GM19397 (cell line): Measurements from ENCODE around the gene ARMS2.

Experiments used
- ATAC-seq: cut with Tn5 transposase; IDR thresholded peaks from one replicate; pipeline ENCODE4 v1.9.1; 2021; ENCODE audit warnings: mild to moderate bottlenecking, moderate library complexity; ENCODE audit not compliant: unreplicated experiment

Gene ARMS2

DNA sequence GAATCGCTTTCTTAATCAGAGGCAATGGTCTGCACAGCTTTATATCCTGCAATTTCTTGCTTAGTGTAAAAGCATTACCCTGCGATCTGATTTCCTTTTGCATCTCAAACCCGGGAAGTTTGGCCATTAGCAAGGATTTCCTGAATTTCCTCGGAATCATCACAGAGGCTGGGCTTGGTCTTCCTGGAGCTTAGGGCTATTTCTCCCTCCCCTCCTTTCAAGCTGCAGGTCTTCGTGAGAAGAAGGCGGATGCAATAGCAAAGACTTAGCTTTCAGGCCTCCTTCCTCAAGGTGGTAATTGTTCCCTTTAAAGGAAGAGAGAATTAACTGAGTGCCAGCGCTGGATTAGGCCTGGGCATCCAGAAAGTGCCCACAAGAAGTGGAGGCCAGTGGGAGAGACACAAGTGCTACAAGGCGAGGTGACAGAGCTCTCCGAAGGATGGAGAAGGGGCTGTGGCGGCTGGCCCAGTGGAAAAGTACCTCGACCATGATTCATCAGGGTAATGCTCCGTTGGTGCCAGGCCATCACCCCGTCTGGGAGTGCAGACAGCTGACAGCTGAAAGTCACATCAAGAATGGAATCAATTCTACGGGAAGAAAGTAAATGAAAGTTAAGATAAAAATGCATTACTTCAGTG, 4.0 kb upstream of the ARMS2 start:
- ATAC-seq = no peak

DNA sequence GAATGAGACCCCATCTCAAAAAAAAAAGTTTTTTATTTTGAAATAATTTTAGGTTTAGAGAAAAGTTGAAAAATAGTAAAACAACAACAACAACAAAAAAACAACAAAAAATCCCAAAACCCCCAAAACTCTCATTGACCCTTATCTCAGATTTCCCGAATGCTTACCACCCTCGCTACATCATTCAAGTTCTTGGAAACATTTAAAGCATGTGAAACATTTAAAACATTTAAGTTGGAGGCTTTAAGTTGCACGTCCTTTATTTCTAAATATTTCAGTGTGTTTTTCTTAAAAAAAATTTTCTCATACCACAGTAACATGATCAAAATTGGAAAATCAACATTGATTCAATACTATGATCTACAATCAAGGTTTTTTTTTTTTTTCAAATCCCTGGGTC, 382 bp upstream of the ARMS2 start:
- ATAC-seq = no peak

DNA sequence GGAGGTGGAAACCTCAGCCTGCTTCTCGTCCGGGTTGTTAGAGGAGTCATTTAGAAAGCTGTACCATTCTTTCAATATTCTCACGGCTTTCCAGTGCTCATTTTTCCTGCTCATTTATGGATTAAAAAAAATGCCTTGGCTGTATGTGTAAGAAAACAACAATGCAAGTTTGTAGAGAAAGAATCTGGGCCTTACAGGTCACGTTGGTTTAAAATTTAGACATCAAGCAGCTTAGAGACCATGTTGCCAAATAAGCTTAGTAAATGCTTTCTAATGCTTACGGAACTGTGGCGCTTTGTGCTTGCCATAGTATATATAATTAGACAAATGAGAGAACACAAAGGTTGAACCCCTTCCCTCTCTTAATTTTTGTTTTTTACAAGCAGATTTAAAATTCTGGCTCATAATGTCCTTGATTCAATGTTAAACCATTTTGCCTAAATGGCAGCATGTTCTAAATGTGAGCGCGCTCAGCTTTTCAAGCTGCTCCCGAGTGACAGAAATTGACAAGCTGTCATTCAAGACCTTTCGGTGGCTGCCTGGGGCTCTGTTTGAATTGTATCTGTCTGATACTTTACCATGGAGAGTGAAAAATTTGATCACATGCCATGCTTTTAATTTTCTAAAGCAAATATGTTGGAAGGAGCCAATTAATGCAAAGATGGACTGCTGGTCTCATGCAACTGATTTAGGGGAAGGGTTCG, 1.1 kb downstream of the ARMS2 start:
- ATAC-seq = no peak

DNA sequence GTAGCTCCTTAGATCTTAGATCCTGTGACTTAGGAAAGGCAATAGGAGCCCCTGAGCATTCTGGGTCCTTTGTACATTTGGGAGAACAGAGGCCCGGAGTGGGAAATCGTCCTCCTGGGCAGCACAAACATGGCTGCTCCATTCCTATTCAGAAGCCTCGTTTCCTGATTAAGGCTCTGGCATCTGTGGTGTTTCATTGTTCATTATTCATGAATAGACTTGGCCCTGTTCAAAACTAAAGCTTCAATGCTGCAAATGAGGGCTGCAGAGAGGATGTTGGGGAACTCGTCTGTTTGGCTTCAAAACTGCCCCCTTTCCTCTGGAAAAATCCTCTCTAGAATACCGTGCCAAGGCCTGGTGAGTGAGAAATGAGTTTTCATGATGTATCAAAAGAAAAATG, 3.5 kb downstream of the ARMS2 start:
- ATAC-seq = no peak

DNA sequence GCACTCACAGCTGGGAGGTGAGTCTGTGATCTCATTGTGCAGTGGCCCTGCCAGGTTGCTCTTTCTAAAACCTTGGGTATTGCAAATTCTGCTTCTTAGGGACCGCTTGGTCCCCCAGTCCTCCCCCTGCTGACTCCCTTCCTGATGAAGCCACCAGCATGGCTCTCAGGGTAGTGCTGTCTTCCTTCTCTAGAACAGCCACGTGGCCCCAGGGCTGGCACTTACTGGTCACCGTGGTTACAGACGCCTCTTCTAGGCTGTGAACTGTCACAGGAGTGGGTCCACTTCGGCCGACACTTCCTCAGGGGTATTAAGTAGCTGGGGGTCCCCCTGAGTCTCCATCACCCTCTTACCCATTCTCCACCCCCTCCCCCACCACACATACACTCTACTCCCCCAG, 4.2 kb downstream of the ARMS2 start:
- no peak for ATAC-seq

DNA sequence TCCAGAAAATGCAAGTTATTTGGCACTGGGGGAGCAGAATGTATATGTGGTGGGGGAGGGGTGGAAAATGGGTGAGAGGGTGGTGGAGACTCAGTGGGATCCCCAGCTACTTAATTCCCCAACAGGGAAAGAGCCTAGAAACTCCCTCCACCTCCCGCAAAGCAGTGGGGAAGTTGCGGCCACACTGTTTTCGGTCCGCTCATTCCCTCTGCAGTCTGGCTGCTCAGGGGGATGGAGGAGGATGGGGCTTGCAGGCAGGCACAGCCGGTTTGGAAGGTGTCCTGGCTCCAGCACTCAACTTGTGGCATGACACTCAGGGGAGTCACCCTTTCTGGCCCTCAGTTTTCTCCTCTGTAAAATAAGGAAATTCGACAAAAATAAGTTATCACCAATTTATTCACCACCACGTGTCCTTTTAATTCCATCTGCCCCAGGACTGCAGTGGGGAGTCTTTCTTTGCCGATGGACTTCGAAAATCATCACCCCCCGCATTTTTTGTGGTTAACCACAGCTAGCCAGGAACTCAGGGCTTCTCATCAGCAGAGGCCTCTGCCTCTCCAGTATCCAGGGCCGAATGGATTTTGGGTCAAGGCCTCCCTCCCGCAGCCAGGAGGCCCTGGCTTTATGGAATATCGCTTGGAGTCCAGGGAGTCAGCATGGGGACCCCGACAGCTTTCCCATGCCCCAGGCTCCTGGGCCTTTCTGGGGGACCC, 5.3 kb downstream of the ARMS2 start:
- no peak for ATAC-seq

DNA sequence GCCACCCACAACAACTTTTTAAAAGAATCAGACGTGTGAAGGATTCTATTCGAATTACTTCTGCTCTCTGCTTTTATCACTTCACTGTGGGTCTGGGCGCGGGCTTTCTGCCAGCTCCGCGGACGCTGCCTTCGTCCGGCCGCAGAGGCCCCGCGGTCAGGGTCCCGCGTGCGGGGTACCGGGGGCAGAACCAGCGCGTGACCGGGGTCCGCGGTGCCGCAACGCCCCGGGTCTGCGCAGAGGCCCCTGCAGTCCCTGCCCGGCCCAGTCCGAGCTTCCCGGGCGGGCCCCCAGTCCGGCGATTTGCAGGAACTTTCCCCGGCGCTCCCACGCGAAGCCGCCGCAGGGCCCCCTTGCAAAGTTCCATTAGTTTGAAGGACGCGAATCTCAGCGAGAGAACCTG, 6.4 kb downstream of the ARMS2 start:
- ATAC-seq = no peak

DNA sequence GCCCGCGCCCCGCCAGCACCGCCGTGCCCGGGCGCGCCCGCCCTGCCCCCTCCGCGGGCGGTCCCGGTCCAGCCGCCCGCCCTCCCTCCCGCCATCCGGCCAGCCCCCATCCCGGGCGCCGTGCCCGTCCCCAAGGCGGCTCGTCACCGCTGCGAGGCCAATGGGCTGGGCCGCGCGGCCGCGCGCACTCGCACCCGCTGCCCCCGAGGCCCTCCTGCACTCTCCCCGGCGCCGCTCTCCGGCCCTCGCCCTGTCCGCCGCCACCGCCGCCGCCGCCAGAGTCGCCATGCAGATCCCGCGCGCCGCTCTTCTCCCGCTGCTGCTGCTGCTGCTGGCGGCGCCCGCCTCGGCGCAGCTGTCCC, 6.9 kb downstream of the ARMS2 start, which contains the start of gene HTRA1:
HTRA1 (plus strand) TSS at position 187 of the 362 bp plus-strand sequence; CDS start at position 287, 100 bp downstream.
- ATAC-seq = no peak

DNA sequence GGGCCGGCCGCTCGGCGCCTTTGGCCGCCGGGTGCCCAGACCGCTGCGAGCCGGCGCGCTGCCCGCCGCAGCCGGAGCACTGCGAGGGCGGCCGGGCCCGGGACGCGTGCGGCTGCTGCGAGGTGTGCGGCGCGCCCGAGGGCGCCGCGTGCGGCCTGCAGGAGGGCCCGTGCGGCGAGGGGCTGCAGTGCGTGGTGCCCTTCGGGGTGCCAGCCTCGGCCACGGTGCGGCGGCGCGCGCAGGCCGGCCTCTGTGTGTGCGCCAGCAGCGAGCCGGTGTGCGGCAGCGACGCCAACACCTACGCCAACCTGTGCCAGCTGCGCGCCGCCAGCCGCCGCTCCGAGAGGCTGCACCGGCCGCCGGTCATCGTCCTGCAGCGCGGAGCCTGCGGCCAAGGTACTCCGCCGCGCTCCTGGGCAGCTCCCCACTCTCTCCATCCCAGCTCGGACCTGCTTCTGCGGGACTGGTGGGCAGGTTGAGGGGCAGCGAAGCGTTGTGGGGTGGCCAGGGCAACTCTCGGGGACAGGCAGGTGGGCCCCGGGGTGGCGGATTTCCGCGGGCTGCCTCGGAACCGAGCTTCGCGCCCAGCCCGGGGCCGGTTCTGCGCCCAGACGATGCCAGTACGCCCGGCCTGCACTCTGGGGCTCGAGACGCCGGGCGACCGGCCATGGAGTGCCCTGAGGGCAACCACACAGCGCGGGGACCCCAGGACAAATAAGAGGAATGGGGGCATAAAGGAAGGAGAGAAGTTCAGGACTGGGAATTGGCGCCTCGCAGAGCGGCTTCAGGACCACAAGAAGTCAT, 7.5 kb downstream of the ARMS2 start:
- ATAC-seq = no peak

DNA sequence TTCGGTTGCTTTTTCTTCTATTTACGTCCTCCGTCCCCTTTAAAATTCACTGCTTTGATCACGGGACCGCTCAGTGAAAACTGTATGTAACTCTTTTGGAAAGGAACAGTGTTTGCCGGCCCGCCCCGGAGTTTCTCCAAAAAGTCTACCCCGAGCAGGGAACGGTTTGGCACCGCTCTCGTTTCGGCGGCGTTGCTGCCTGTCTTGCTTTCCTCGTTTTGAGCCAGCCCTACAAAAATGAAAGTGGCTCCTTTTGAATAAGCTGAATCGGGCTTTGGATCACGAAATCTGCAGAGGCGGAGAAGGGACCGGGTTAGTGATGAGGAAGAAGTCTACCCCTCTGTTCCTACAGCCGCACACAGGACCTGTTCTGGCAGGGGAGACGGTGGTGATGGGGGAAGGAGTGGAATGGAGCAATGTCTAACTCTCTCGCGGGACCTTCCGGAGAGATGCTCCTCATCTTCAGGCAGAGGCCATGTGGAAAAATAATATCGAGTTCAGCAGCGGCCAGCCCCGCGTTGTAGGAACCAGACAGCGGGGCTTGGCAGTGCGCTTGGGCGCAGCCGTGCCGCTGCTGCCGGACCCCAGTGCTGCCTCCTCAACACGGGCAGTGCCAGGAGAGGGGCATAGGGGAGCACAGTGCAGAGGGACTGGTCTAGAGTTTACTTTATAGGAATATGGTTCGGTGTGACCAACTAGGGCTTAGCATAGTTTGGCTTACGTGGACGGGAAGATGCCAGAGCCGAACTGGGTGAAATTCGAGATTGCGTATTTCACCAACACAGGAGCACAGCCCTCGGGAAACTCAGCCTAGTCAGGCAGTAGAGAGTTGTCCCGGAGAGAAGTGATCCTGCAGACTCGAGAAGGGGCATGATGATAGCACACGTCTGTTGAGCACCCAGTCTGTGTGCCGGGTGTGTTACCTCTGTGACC, 8.3 kb downstream of the ARMS2 start:
- ATAC-seq = no peak

DNA sequence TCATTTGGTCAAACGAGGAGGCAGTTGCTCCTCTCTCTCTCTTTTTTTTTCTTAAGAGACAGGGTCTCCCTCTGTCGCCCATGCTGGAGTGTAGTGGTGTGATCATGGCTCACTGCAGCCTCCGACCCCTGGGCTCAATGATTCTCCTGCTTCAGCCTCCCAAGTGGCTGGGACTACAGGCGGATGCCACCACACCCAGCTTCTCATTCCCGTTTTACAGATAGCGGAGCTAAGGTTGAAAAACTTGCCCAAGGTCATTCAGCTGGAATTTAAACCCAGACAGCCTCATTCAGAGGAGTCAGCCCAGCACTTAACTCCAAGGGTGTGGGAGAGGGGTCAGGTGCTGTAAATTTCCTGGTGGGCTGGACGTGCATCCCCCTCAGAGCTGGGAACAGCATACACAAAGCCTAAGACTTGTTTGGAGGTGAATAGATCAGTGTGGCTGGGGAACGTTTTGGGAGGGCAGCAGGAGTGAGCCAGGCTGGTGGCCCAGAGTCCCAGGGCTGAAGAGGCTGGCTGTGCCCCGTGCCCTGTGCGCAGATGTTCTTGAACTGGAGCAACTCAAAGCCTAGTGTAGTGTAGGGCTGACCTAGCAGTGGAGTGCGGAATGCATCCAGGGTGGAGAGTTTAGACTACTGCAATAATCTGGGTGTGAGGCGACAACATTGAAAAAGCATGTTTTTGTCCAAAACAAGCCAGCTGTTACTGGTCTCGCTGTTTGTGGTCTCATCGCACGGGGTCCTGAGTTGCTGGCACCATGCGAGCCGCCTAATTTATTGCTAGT, 9.2 kb downstream of the ARMS2 start:
- ATAC-seq = no peak

DNA sequence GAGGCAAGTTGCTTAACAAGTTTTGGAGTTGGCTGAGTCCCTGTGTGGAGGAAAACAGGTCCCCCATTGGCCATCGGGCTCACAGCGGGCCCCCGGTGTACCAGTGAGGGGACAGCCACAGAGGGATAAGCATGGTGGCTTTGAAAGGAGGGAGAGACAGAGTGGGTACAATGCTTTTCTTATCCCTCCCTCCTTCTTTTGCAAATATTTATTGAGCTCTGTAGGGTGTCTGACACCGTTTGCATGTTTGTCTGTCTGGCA, 9.7 kb downstream of the ARMS2 start:
- no peak for ATAC-seq

DNA sequence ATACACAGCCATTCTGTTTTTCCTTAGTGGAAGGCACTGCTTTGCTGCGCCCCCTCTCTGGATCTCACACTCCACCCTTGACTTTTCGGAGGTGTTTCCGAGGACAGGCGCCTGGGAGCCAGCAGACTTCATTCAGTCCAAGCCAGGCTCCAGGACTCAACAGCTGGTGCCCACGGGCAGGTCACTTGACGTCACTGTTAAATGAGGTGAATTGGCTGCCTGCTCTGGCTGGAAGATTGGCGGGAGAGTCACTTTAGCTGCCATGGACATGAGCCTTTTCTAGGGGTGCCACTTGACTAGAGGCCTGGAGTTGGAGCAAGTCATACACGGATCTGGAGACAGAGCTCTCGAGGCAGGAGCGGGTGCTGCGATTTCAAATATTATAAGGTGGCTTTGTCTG, 10.1 kb downstream of the ARMS2 start:
- no peak for ATAC-seq

DNA sequence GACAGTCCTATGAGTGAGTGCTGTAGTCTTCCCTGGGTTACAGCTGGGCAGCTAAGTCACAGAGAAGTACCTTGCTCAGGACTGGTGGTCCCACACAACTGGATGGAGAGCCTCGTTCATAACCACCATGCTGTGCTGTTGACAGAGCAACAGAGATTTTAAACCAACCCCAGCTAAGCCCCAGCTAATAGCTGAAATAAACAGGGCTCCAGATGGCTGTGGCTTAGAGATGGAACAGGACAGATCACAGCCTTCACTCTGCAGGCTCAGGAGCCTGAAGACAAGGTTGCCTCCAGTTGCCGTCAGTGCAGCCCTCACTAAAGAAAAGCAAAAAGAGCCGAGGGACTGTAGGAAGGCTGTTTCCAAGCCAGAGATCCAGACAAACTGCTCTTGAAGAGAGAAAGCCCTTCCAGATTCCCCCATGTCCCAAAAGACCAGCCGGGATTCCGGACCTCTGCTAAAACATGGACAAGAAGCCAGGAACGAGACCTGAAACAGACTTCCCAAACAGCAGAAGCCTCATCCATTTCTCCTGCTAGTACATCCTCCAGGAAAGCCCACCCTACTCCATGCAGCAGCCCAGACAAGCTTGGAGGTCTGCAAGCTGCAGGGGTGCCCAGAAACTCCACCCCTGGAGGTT, 11.1 kb downstream of the ARMS2 start:
- ATAC-seq = no peak

DNA sequence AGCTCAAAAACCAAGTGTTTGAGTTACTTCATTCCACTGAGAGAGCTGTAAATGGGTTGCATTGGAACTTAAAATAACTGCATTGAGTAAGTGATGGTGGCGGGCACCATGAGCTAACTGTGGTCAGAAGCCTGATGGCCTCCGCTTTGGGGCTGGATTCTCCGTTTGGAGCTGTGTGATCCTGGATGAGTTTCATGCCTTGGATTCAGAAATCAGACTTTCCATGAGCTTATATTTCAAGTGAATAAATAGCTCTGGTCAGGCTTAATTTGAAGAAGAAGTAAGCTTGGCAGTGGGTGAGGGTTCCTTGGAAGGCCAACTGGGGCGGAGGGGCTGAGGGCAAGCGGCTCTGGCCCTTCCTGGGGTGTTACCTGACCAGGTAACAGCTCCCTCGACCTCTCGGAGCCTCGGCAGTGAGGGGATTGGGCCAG, 12.5 kb downstream of the ARMS2 start:
- ATAC-seq = no peak

DNA sequence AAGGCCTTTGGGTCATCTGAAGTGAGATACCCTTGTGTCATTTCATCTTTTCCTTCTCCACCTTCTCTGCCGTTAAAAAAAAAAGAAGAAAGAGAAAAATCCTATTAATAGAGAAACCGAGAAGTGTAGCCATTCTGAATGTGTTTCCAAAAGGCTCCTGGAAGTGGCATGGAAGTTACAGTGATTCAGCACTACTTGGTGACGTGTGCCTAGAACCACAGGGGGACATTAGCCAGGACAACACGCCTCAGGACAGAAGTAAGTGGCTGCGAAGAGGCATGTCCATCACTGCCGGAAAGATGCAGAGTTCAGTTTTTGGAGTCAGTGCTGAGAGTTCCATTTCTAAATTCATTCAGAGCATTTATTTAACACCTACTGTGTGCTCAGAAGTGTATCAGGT, 13.2 kb downstream of the ARMS2 start:
- ATAC-seq = no peak

DNA sequence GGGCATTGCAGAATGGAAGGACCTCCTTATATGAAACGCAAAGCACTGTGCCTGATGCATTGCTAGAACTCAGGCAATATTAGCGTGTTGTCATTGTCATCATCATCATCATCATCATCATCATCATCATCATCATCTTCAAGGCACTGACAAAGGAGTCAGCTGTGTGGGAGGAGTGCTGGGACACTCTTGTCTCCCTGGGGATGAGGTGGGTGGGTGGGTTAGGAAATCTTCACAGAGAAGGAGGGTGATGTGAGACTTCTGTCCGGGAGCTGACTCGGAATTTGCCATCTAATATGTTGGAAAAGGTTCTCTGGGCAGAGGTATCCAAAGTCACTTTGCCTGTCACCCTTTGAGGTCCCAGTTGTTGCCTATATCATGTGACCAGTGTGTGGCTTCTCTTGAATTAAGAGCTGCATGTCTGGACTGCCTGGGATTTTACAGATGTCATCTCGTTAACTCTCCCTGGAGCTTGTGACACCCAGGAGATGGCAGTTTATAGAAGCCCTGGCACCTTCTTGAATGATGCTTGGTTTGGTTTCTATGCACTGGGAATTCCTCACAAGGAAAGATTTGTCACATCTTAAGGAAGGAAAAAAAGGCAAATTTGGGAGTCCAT, 14.0 kb downstream of the ARMS2 start:
- ATAC-seq = no peak

DNA sequence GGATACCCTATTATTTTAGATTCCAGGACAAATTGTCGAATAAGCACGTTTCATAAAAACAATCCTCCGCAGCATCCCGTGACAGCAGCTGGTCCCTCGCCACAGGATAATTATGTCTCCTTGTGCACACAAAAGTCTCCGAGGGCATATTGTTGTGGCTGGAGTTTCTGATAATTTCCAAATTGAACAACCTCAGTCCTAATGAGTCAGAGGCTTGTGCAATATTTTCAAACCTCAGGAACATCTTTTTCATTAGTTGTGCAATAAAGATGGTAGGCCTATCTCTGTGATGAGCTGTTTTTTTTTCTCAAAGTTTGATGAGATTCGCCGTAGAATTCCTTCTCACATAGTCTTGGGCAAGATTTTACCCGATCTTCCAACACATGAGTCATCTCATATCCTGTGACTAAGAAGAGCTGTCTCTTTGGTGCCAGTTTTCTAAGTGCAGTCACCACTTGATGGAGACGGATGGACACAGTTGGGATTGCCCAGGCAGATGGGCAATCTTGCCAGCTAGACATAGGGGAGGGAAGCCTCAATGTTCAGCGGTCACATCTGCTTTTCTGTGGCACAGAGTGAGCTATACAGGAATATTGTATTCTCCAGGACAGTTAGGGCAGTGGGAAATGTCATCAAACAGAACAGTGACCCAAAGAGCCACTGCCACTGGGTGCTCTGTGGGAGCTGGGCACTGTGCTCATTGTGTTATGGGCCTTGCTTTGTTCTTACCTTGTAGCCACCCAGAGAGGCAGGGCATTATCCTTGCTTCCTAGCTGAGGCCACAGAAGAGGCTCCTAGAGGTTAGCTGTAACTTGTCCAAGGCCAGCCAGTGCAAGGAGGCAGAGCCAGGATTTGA, 14.7 kb downstream of the ARMS2 start:
- no peak for ATAC-seq
